ENCODE measurements around the gene IER5.

Gene IER5

GRCh38 chr1:181064011-181064623, 24.4 kb upstream of the IER5 start:
- Histone ChIP-seq H2BK120ac (ENCODE audit: low read depth, low read length) (no peak overlapping the region), H3K4me3 (ENCODE audit: insufficient read depth in 1 of 2, low read depth in 1 of 2, low read length in 2 of 2) (no peak overlapping the region), H2BK15ac (ENCODE audit: low read depth, poor library complexity, severe bottlenecking) (no peak overlapping the region), H3K9me3 (ENCODE audit: control insufficient read depth, low read length) (peaks cover 4% of the 10 kb centered on the region), H4K8ac (ENCODE audit: low read length) (no peak overlapping the region), H3K27ac (ENCODE audit: low read length, poor library complexity, severe bottlenecking) (no peak overlapping the region), H3K4ac (ENCODE audit: low read depth in 1 of 2, low read length in 2 of 2) (no peak overlapping the region), H3K4me2 (ENCODE audit: low read length, poor library complexity, severe bottlenecking) (no peak overlapping the region), H3K9ac (ENCODE audit: low read length) (no peak overlapping the region), H2AFZ (ENCODE audit: low read depth, low read length) (no peak overlapping the region), H2BK5ac (ENCODE audit: low read depth, low read length, poor library complexity, severe bottlenecking) (no peak overlapping the region), H2BK12ac (ENCODE audit: low read length in 2 of 2) (no peak overlapping the region), H2AK5ac (ENCODE audit: low read length, severe bottlenecking) (no peak overlapping the region), H3K27me3 (ENCODE audit: control insufficient read depth in 1 of 2, insufficient read depth in 1 of 2, low read length in 2 of 2) (peaks cover 0 to 7% of the 10 kb centered on the region in 2 experiments), H3K4me1 (ENCODE audit: control insufficient read depth, insufficient read depth, low read depth, low read length) (no peaks in the 10 kb centered on the region), H3K23ac (ENCODE audit: low read length in 2 of 2) (no peak overlapping the region), H3K36me3 (ENCODE audit: control insufficient read depth in 1 of 2, insufficient read depth in 2 of 2, low read depth in 1 of 2, low read length in 2 of 2) (no peaks in the 10 kb centered on the region), H3K14ac (ENCODE audit: low read length in 2 of 2) (no peak overlapping the region), H4K91ac (ENCODE audit: low read length) (no peak overlapping the region), H3K79me1 (replicated peaks; ENCODE audit: low read length, poor library complexity, severe bottlenecking) (no peaks in the 10 kb centered on the region), H3K18ac (ENCODE audit: low read depth in 1 of 2, low read length in 2 of 2) (no peak overlapping the region)
- 61% methylated on average over 5 of the region's 6 CpGs for WGBS
- DNase-seq, result no peak

GRCh38 chr1:181064702-181065101, 23.8 kb upstream of the IER5 start:
- H3K4ac ChIP-seq (ENCODE audit: low read depth in 1 of 2, low read length in 2 of 2), result no peak overlapping the region
- no peak overlapping the region for H2BK5ac ChIP-seq (ENCODE audit: low read depth, low read length, poor library complexity, severe bottlenecking)
- no peak for DNase-seq
- no peak overlapping the region for H3K9ac ChIP-seq (ENCODE audit: low read length)
- H3K23ac ChIP-seq (ENCODE audit: low read length in 2 of 2), result no peak overlapping the region
- no peak overlapping the region for H2BK120ac ChIP-seq (ENCODE audit: low read depth, low read length)
- no peak overlapping the region for H4K8ac ChIP-seq (ENCODE audit: low read length)
- H3K27me3 ChIP-seq (ENCODE audit: control insufficient read depth in 1 of 2, insufficient read depth in 1 of 2, low read length in 2 of 2), result peaks cover 0 to 1% of the 10 kb centered on the region in 2 experiments
- no peak overlapping the region for H2AFZ ChIP-seq (ENCODE audit: low read depth, low read length)
- H3K4me3 ChIP-seq (ENCODE audit: insufficient read depth in 1 of 2, low read depth in 1 of 2, low read length in 2 of 2), result no peak overlapping the region
- no peaks in the 10 kb centered on the region for H3K36me3 ChIP-seq (ENCODE audit: control insufficient read depth in 1 of 2, insufficient read depth in 2 of 2, low read depth in 1 of 2, low read length in 2 of 2)
- H2BK15ac ChIP-seq (ENCODE audit: low read depth, poor library complexity, severe bottlenecking), result no peak overlapping the region
- no peaks in the 10 kb centered on the region for H3K9me3 ChIP-seq (ENCODE audit: control insufficient read depth, low read length)
- H2BK12ac ChIP-seq (ENCODE audit: low read length in 2 of 2), result no peak overlapping the region
- H3K4me2 ChIP-seq (ENCODE audit: low read length, poor library complexity, severe bottlenecking), result no peak overlapping the region
- no CpG with 5 or more reads among the region's 1 CpG for WGBS
- no peak overlapping the region for H3K18ac ChIP-seq (ENCODE audit: low read depth in 1 of 2, low read length in 2 of 2)
- H3K4me1 ChIP-seq (ENCODE audit: control insufficient read depth, insufficient read depth, low read depth, low read length), result no peaks in the 10 kb centered on the region
- H2AK5ac ChIP-seq (ENCODE audit: low read length, severe bottlenecking), result no peak overlapping the region
- no peak overlapping the region for H3K27ac ChIP-seq (ENCODE audit: low read length, poor library complexity, severe bottlenecking)
- H4K91ac ChIP-seq (ENCODE audit: low read length), result no peak overlapping the region
- H3K14ac ChIP-seq (ENCODE audit: low read length in 2 of 2), result no peak overlapping the region
- no peaks in the 10 kb centered on the region for H3K79me1 ChIP-seq (replicated peaks; ENCODE audit: low read length, poor library complexity, severe bottlenecking)

- no peak overlapping the region for H3K4me3 ChIP-seq (ENCODE audit: insufficient read depth in 1 of 2, low read depth in 1 of 2, low read length in 2 of 2)
Measured at GRCh38 chr1:181073638-181074037, 14.9 kb upstream of the IER5 start.

DNA sequence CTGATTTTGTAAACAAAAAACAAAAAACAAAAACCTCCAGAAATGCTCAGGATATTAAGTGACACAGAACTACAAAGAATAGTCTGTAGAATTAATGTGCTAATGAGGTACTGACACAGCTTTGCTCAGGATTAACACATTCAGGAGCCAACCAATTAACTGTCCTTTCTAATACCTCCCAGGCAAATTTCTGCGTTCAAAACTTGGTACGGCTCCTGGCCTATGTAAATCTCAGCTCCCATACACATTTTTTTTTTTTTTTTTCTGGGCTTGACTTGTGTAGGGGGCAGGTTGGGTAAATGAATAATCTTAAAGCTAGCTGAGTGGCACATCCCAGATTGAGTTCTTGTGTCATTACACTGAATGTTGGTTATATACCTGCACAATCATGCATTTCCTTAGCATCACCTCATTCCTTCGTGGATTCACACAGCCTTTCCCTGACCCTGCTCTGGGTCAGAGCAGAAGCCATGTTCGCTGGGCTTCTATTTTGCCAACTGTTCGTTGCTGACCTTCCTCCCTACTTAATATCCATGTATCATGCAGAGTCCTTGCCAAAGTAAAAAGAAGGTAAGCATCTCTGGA, 12.6 kb upstream of the IER5 start:
- Histone ChIP-seq H2AFZ (ENCODE audit: low read depth, low read length) (no peak overlapping the region), H2BK12ac (ENCODE audit: low read length in 2 of 2) (no peak overlapping the region), H2AK5ac (ENCODE audit: low read length, severe bottlenecking) (no peak overlapping the region), H3K14ac (ENCODE audit: low read length in 2 of 2) (no peak overlapping the region), H3K79me1 (replicated peaks; ENCODE audit: low read length, poor library complexity, severe bottlenecking) (no peaks in the 10 kb centered on the region), H4K91ac (ENCODE audit: low read length) (no peak overlapping the region), H3K4me2 (ENCODE audit: low read length, poor library complexity, severe bottlenecking) (no peak overlapping the region), H3K23ac (ENCODE audit: low read length in 2 of 2) (no peak overlapping the region), H2BK120ac (ENCODE audit: low read depth, low read length) (no peak overlapping the region), H3K4ac (ENCODE audit: low read depth in 1 of 2, low read length in 2 of 2) (no peak overlapping the region), H2BK15ac (ENCODE audit: low read depth, poor library complexity, severe bottlenecking) (no peak overlapping the region), H3K18ac (ENCODE audit: low read depth in 1 of 2, low read length in 2 of 2) (no peak overlapping the region), H3K9ac (ENCODE audit: low read length) (no peak overlapping the region), H3K27ac (ENCODE audit: low read length, poor library complexity, severe bottlenecking) (no peak overlapping the region), H4K8ac (ENCODE audit: low read length) (no peak overlapping the region), H3K4me3 (ENCODE audit: insufficient read depth in 1 of 2, low read depth in 1 of 2, low read length in 2 of 2) (no peak overlapping the region), H3K36me3 (ENCODE audit: control insufficient read depth in 1 of 2, insufficient read depth in 2 of 2, low read depth in 1 of 2, low read length in 2 of 2) (no peaks in the 10 kb centered on the region), H3K4me1 (ENCODE audit: control insufficient read depth, insufficient read depth, low read depth, low read length) (peaks cover 8% of the 10 kb centered on the region), H3K27me3 (ENCODE audit: control insufficient read depth in 1 of 2, insufficient read depth in 1 of 2, low read length in 2 of 2) (no peaks in the 10 kb centered on the region), H2BK5ac (ENCODE audit: low read depth, low read length, poor library complexity, severe bottlenecking) (peak overlapping the region; percentile 35), H3K9me3 (ENCODE audit: control insufficient read depth, low read length) (no peaks in the 10 kb centered on the region)
- WGBS, result 72% methylated on average over 3 of the region's 5 CpGs
- DNase-seq, result no peak

More at GRCh38 chr1:181073638-181074037, 14.9 kb upstream of the IER5 start:
- Histone ChIP-seq H3K4ac (ENCODE audit: low read depth in 1 of 2, low read length in 2 of 2) (no peak overlapping the region), H2BK15ac (ENCODE audit: low read depth, poor library complexity, severe bottlenecking) (no peak overlapping the region), H3K27me3 (ENCODE audit: control insufficient read depth in 1 of 2, insufficient read depth in 1 of 2, low read length in 2 of 2) (no peaks in the 10 kb centered on the region), H3K27ac (ENCODE audit: low read length, poor library complexity, severe bottlenecking) (no peak overlapping the region), H4K91ac (ENCODE audit: low read length) (no peak overlapping the region), H4K8ac (ENCODE audit: low read length) (no peak overlapping the region), H2AFZ (ENCODE audit: low read depth, low read length) (no peak overlapping the region), H3K14ac (ENCODE audit: low read length in 2 of 2) (no peak overlapping the region), H3K4me1 (ENCODE audit: control insufficient read depth, insufficient read depth, low read depth, low read length) (peaks cover 8% of the 10 kb centered on the region), H3K4me2 (ENCODE audit: low read length, poor library complexity, severe bottlenecking) (no peak overlapping the region), H3K9ac (ENCODE audit: low read length) (no peak overlapping the region), H3K9me3 (ENCODE audit: control insufficient read depth, low read length) (no peaks in the 10 kb centered on the region), H3K18ac (ENCODE audit: low read depth in 1 of 2, low read length in 2 of 2) (no peak overlapping the region), H2BK12ac (ENCODE audit: low read length in 2 of 2) (no peak overlapping the region), H2BK5ac (ENCODE audit: low read depth, low read length, poor library complexity, severe bottlenecking) (no peak overlapping the region), H2AK5ac (ENCODE audit: low read length, severe bottlenecking) (no peak overlapping the region), H3K36me3 (ENCODE audit: control insufficient read depth in 1 of 2, insufficient read depth in 2 of 2, low read depth in 1 of 2, low read length in 2 of 2) (no peaks in the 10 kb centered on the region), H3K23ac (ENCODE audit: low read length in 2 of 2) (no peak overlapping the region), H2BK120ac (ENCODE audit: low read depth, low read length) (no peak overlapping the region), H3K79me1 (replicated peaks; ENCODE audit: low read length, poor library complexity, severe bottlenecking) (no peaks in the 10 kb centered on the region)
- DNase-seq, result peak; percentile 45
- WGBS, result 82% methylated on average over 10 of the region's 10 CpGs
